SU-DHL-6 (cell line): ENCODE measurements around the gene CTNNA2.

ENCODE experiments used
- H2AFZ ChIP-seq: fragments of 200-600 bp; sonication (generic); 2 replicates; pipeline ENCODE4 v1.6.1; 2014; ENCODE audit warnings: low read depth, mild to moderate bottlenecking, moderate library complexity, mixed read lengths, antibody characterized with exemption, low read length; ENCODE audit not compliant: severe bottlenecking
- H3F3A ChIP-seq: fragments of 200-600 bp; shearing (Covaris generic); 2 replicates; pipeline ENCODE4 v1.6.0; 2016; ENCODE audit warnings: antibody characterized with exemption, mild to moderate bottlenecking; ENCODE audit not compliant: insufficient read depth
- H3K27ac ChIP-seq: fragments of 200-600 bp; sonication (generic); 2 replicates; pipeline ENCODE4 v1.5.1; 2016; ENCODE audit warnings: low read depth, mild to moderate bottlenecking, low read length, moderate library complexity, mixed read lengths
- H3K27me3 ChIP-seq: fragments of 200-600 bp; sonication (generic), shearing (Covaris generic); 2 replicates; pipeline ENCODE4 v1.6.0; 2014; ENCODE audit warnings: mild to moderate bottlenecking, low read length
- H3K36me3 ChIP-seq: fragments of 200-600 bp; sonication (generic); 2 replicates; pipeline ENCODE4 v1.6.1; 2014; ENCODE audit warnings: mild to moderate bottlenecking, low read length, mixed read lengths
- H3K4me2 ChIP-seq: fragments of 300-600, 200-600 bp; shearing (Covaris generic), sonication (generic); 2 replicates; pipeline ENCODE4 v1.6.0; 2014; ENCODE audit warnings: low read length, low read depth, mild to moderate bottlenecking; ENCODE audit not compliant: poor library complexity, severe bottlenecking
- H3K4me3 ChIP-seq: fragments of 200-600 bp; sonication (generic); 2 replicates; pipeline ENCODE4 v1.5.1; 2014; ENCODE audit warnings: antibody characterized with exemption, low read length, mild to moderate bottlenecking, mixed read lengths; ENCODE audit not compliant: insufficient read depth, poor library complexity, severe bottlenecking
- H3K79me2 ChIP-seq: fragments of 200-600 bp; sonication (generic); 2 replicates; pipeline ENCODE4 v1.6.1; 2014; ENCODE audit warnings: mild to moderate bottlenecking, low read length, moderate library complexity; ENCODE audit not compliant: insufficient read depth
- H3K9ac ChIP-seq: fragments of 200-600 bp; sonication (generic); 2 replicates; pipeline ENCODE4 v1.7.0; 2014; ENCODE audit warnings: mild to moderate bottlenecking, low read length
- H3K9me2 ChIP-seq: fragments of 200-600 bp; sonication (generic); replicated peaks from 2 replicates; pipeline ENCODE4 v1.6.1; 2014; ENCODE audit warnings: low read length; ENCODE audit not compliant: insufficient read depth
- H3K9me3 ChIP-seq: fragments of 200-600 bp; sonication (generic); 2 replicates; pipeline ENCODE4 v1.6.1; 2014; ENCODE audit warnings: low read length, mixed read lengths; ENCODE audit not compliant: insufficient read depth
- H4K20me1 ChIP-seq: fragments of 200-600 bp; sonication (generic); 2 replicates; pipeline ENCODE4 v1.6.1; 2014; ENCODE audit warnings: low read depth, mild to moderate bottlenecking, antibody characterized with exemption, low read length, moderate library complexity, mixed read lengths
- CTCF ChIP-seq: fragments of 200-600 bp; sonication (generic); IDR thresholded peaks from one replicate; pipeline ENCODE4 v1.5.1; 2017; ENCODE audit warnings: antibody characterized with exemption, mild to moderate bottlenecking, low read length, moderate library complexity; ENCODE audit not compliant: insufficient read depth, poor library complexity, severe bottlenecking
- EZH2phosphoT487 ChIP-seq: fragments of 200-600 bp; sonication (generic), shearing (Covaris generic); conservative IDR thresholded peaks from 2 replicates; pipeline ENCODE4 v1.6.1; 2018; ENCODE audit warnings: mild to moderate bottlenecking, antibody characterized with exemption, low read length, moderate library complexity, mixed read lengths

CTNNA2 gene

GRCh38 chr2:79920512-79921076 is 407.7 kb downstream of the CTNNA2 start:
- Histone ChIP-seq H2AFZ (no peak overlapping the region), H3K4me3 (no peak overlapping the region)
- no peak for TF ChIP-seq EZH2phosphoT487
- TF ChIP-seq CTCF: no peak

GRCh38 chr2:79929624-79930023 is 416.8 kb downstream of the CTNNA2 start:
- H3K27me3 ChIP-seq: no peaks in the 10 kb centered on the region
- no peaks in the 10 kb centered on the region for H3K9me2 ChIP-seq
- no peaks in the 10 kb centered on the region for H3K9me3 ChIP-seq

More at GRCh38 chr2:79920512-79921076, 407.7 kb downstream of the CTNNA2 start:
- Histone ChIP-seq H3K4me2 (no peak overlapping the region), H4K20me1 (no peaks in the 10 kb centered on the region), H3K9me3 (no peaks in the 10 kb centered on the region), H3K9me2 (no peaks in the 10 kb centered on the region), H3K79me2 (no peaks in the 10 kb centered on the region), H3K27me3 (no peaks in the 10 kb centered on the region), H3F3A (no peaks in the 10 kb centered on the region), H3K9ac (no peak overlapping the region), H3K27ac (no peak overlapping the region), H3K36me3 (no peaks in the 10 kb centered on the region)

GRCh38 chr2:79935046-79935732 is 422.3 kb downstream of the CTNNA2 start:
- no peak overlapping the region for H3K27ac ChIP-seq
- no peak overlapping the region for H2AFZ ChIP-seq
- no peaks in the 10 kb centered on the region for H3K9me3 ChIP-seq
- H3K79me2 ChIP-seq: no peaks in the 10 kb centered on the region
- no peak overlapping the region for H3K4me3 ChIP-seq
- no peak overlapping the region for H3K9ac ChIP-seq
- H4K20me1 ChIP-seq: no peaks in the 10 kb centered on the region
- no peaks in the 10 kb centered on the region for H3K27me3 ChIP-seq
- H3K36me3 ChIP-seq: no peaks in the 10 kb centered on the region
- no peaks in the 10 kb centered on the region for H3F3A ChIP-seq
- no peak overlapping the region for H3K4me2 ChIP-seq
- no peak for TF ChIP-seq EZH2phosphoT487
- TF ChIP-seq CTCF: no peak
- H3K9me2 ChIP-seq: no peaks in the 10 kb centered on the region

More at GRCh38 chr2:79929624-79930023, 416.8 kb downstream of the CTNNA2 start:
- H3K79me2 ChIP-seq: no peaks in the 10 kb centered on the region
- H3K4me2 ChIP-seq: no peak overlapping the region
- no peak for TF ChIP-seq CTCF
- no peak overlapping the region for H2AFZ ChIP-seq
- H3K4me3 ChIP-seq: no peak overlapping the region
- H4K20me1 ChIP-seq: no peaks in the 10 kb centered on the region
- H3K36me3 ChIP-seq: no peaks in the 10 kb centered on the region
- H3K27ac ChIP-seq: no peak overlapping the region
- H3K9ac ChIP-seq: no peak overlapping the region
- H3F3A ChIP-seq: no peaks in the 10 kb centered on the region
